ENCODE data around the gene TXLNG. TPM values are rescaled to one million over a fixed set of nuclear protein-coding genes. Genes with fewer than 3 reads are reported as not detected.

Gene TXLNG
- total RNA-seq, 1 donor from 2014 or later = 15.2 TPM

GRCh38 chrX:16762579-16762978 lies 23.7 kb upstream of the TXLNG start:
- TF ChIP-seq POLR2A (IDR thresholded peaks at IDR 0.05) (no peak), POLR2AphosphoS5 (IDR thresholded peaks at IDR 0.05; ENCODE audit: insufficient read depth in 1 of 2, low read depth in 1 of 2) (no peak), CTCF (IDR thresholded peaks at IDR 0.05) (no peak)
- H3K4me1 ChIP-seq = no peaks in the 10 kb centered on the region
- no peak for DNase-seq (ENCODE audit: extremely low spot score in 2 of 2)
- H3K36me3 ChIP-seq = peaks cover 0 to 11% of the 10 kb centered on the region in 2 donors
- no peaks in the 10 kb centered on the region for H3K27me3 ChIP-seq
- no peaks in the 10 kb centered on the region for H3K9me3 ChIP-seq
- no peak overlapping the region for H3K27ac ChIP-seq
- no peak overlapping the region for H3K4me3 ChIP-seq
- intact Hi-C loops (cut with DNase I) = no loop called here

- intact Hi-C loops (cut with DNase I) = no loop called here
- no peaks in the 10 kb centered on the region for H3K4me1 ChIP-seq
- H3K9me3 ChIP-seq = no peaks in the 10 kb centered on the region
- H3K27ac ChIP-seq = no peak overlapping the region
- H3K36me3 ChIP-seq = no peaks in the 10 kb centered on the region
- no peaks in the 10 kb centered on the region for H3K27me3 ChIP-seq
- H3K4me3 ChIP-seq = no peak overlapping the region
- TF ChIP-seq POLR2A (IDR thresholded peaks at IDR 0.05) (no peak), CTCF (IDR thresholded peaks at IDR 0.05) (no peak), POLR2AphosphoS5 (IDR thresholded peaks at IDR 0.05; ENCODE audit: insufficient read depth in 1 of 2, low read depth in 1 of 2) (no peak)
- DNase-seq (ENCODE audit: extremely low spot score in 2 of 2) = no peak
Measured at GRCh38 chrX:16765594-16765993, 20.7 kb upstream of the TXLNG start.

DNA sequence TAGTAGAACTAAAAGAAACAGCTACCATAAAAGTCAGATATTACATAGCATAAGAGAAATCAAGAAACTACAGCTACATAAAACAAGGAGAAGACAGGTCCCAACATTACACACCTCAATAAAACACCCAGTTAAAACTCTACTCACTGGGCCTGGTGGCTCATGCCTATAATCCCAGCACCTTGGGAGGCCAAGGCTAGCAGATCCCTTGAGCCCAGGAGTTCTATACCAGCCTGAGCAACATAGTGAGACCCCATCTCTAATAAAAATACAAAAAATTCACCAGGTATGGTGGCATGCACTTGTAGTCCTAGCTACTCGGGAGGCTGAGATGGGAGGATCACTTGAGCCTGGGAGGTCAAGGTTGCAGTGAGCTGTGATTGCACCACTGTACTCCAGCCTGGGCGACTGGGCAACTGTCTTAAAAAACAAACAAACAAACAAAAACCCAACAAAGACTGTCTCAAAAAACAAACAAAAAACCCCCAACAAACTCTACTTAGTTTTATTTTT lies 15.2 kb upstream of the TXLNG start:
- no peak for DNase-seq (ENCODE audit: extremely low spot score in 2 of 2)
- Histone ChIP-seq H3K27ac (no peak overlapping the region), H3K4me1 (no peaks in the 10 kb centered on the region), H3K9me3 (no peaks in the 10 kb centered on the region), H3K4me3 (no peak overlapping the region), H3K27me3 (no peaks in the 10 kb centered on the region), H3K36me3 (no peaks in the 10 kb centered on the region)
- TF ChIP-seq POLR2AphosphoS5 (IDR thresholded peaks at IDR 0.05; ENCODE audit: insufficient read depth in 1 of 2, low read depth in 1 of 2) = no peak
- no peak for TF ChIP-seq CTCF (IDR thresholded peaks at IDR 0.05)
- TF ChIP-seq POLR2A (IDR thresholded peaks at IDR 0.05) = no peak
- intact Hi-C loops (cut with DNase I) = no loop called here

GRCh38 chrX:16771483-16772398 lies 14.5 kb upstream of the TXLNG start:
- Histone ChIP-seq H3K9me3 (no peaks in the 10 kb centered on the region), H3K4me1 (no peaks in the 10 kb centered on the region), H3K4me3 (no peak overlapping the region), H3K27me3 (no peaks in the 10 kb centered on the region), H3K27ac (no peak overlapping the region), H3K36me3 (no peaks in the 10 kb centered on the region)
- intact Hi-C loops (cut with DNase I) = no loop called here
- DNase-seq (ENCODE audit: extremely low spot score in 2 of 2) = no peak
- no peak for TF ChIP-seq POLR2A (IDR thresholded peaks at IDR 0.05)
- TF ChIP-seq CTCF (IDR thresholded peaks at IDR 0.05) = no peak
- no peak for TF ChIP-seq POLR2AphosphoS5 (IDR thresholded peaks at IDR 0.05; ENCODE audit: insufficient read depth in 1 of 2, low read depth in 1 of 2)

DNA sequence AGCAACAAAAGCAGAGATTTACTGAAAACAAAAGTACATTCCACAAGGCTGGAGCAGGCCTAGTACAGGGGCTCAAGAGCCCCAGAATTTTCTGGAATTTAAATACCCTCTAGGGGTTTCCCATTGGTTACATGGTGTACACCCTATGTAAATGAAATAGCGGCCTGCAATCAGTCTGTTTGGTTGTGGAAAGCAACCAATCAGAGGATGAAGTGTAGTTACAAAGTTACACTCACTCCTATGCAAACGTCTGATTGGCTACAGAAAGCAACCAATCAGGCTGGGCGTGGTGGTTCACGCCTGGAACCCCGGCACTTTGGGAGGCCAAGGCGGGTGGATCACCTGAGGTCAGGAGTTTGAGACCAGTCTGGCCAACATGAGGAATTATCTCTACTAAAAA lies 13.8 kb upstream of the TXLNG start:
- no peak for DNase-seq (ENCODE audit: extremely low spot score in 2 of 2)
- intact Hi-C loops (cut with DNase I) = no loop called here
- Histone ChIP-seq H3K27me3 (no peaks in the 10 kb centered on the region), H3K27ac (no peak overlapping the region), H3K9me3 (no peaks in the 10 kb centered on the region), H3K36me3 (no peaks in the 10 kb centered on the region), H3K4me3 (no peak overlapping the region), H3K4me1 (no peaks in the 10 kb centered on the region)
- TF ChIP-seq POLR2AphosphoS5 (IDR thresholded peaks at IDR 0.05; ENCODE audit: insufficient read depth in 1 of 2, low read depth in 1 of 2) (no peak), CTCF (IDR thresholded peaks at IDR 0.05) (no peak), POLR2A (IDR thresholded peaks at IDR 0.05) (no peak)

Measured in vagina (tissue), 2 donors.